GM10248 (cell line): ENCODE measurements around the gene IRF4.

Source experiments
- CTCF ChIA-PET: fragments of 300-600 bp; sonication (Branson Sonifier 250); formaldehyde crosslinking; extraction: SDS; loops from one replicate; lab custom pipeline; 2021; ENCODE audit warnings: antibody characterized with exemption; lab: Yijun Ruan, JAX
- POLR2A ChIA-PET: fragments of 350-650 bp; sonication (Branson Sonifier 250); formaldehyde crosslinking; extraction: SDS; loops from one replicate; lab custom pipeline; 2020; ENCODE audit warnings: antibody characterized with exemption; lab: Yijun Ruan, JAX
- DNase-seq: peaks from one replicate; pipeline ENCODE4 v3.0.0; 2012; ENCODE audit errors: extremely low spot score
- CTCF ChIP-seq: IDR thresholded peaks from 2 replicates; pipeline ENCODE4 v1.5.1; 2012; ENCODE audit warnings: mild to moderate bottlenecking, low read depth; ENCODE audit errors: extremely low read depth, missing control alignments, control extremely low read depth

IRF4 gene

DNA sequence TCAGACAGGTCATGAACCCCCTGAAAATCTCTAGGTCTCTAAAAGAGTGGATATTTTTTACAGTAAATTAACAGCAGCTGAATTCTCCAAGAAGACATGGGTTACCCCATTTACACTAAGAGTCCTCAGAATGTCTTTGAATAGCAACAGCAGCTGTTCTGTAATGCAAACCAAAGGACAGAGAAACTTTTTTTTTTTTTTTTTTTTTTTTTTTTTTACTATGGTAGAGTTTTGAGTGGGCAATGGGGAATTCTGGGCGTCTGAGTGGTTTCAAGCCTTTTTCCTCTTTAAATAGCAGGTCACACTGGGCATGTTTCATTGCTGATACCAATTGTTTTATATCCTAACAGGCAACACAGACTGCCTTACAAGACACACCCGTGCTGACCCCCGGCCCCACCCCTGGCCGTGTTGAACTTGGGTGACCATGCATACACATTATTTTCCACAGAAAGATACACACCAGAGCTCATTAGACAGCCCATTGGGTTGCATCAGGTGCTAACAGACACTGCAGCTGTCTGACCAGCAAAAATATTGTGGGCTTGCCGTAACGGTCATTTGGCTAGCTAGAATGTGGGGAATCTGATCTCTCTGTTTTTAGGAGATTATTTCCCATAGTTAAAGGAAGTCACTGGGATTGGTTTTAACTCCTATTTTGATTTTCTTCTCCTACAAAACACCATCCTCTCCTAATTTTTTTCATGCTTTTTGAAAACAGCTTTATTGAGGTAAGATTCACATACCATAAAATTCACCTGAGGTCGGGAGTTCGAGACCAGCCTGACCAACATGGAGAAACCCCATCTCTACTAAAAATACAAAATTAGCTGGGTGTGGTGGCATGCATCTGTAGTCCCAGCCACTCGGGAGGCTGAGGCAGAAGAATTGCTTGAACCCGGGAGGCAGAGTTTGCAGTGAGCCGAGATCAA is 26.7 kb upstream of the IRF4 start:
- CTCF ChIA-PET, result interaction anchor here (0.7 to 5.9 kb wide), 10 partner anchors 9 to 176 kb away, joined by 3 to 49 read pairs (median 4); no protein-coding TSS in a partner anchor
- DNase-seq, result peak; percentile 79
- POLR2A ChIA-PET, result interaction anchor here (1.1 to 1.6 kb wide), 3 partner anchors 9 to 27 kb away, joined by 4 to 7 read pairs (median 5); partner anchors contain the start of gene IRF4

GRCh38 chr6:365835-366234 is 25.7 kb upstream of the IRF4 start:
- ChIA-PET POLR2A (interaction anchor here (1.0 to 1.6 kb wide), 2 partner anchors 26 kb away, joined by 6 to 7 read pairs; partner anchors contain the start of gene IRF4), CTCF (interaction anchor here (1.6 to 2.1 kb wide), 4 partner anchors 10 to 139 kb away, joined by 4 to 10 read pairs (median 4); no protein-coding TSS in a partner anchor)
- DNase-seq, result no peak
- no peak for TF ChIP-seq CTCF

More for the DNA sequence above, 26.7 kb upstream of the IRF4 start:
- no peak for TF ChIP-seq CTCF

DNA sequence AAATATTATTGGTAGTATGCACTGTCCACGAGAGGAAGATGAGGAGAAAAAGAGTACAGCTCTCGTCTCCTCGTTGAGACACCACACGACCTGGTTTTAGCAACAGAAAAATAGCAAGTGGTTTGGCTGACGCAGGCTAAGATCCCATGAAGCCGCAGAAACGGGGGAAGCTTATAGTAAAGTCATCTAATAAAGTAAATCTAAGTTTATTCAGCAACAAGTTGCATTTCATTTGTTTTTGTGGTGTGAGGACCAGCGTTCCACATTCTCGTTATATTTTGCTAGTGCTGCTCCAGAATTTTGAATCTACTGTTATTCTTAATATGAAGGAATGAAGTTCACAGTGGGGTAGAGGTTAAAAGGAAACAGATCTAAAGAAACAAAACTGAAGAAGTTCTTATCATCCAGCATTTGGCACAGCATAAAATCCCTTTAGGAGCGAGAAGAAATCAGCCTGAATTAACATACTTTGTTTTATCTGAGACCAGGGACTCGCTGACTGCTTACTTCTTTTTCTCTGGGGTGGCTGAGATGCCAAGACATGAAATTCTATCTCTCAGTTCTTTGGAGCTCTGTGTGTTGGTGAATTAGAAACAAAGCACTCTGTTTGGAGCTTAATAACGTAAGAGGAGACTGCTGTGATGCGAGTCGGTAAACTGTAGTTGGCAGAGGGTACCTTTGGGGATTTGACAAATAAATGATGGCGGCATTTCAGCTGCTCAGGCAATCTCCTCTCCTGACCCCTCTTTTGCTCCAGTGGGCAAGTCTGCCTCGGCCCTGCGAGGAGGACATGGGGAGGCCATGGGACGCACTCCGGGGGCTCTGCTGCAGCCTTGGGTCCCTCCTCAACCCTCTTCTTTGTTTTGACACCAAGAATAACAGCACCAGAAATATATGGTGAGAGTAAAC is 24.9 kb upstream of the IRF4 start:
- no peak for DNase-seq
- POLR2A ChIA-PET, result interaction anchor here (1.0 kb wide), 1 partner anchor 25 kb away, joined by 6 read pairs; the partner anchor contains the start of gene IRF4
- CTCF ChIA-PET, result no interaction called here
- no peak for TF ChIP-seq CTCF

DNA sequence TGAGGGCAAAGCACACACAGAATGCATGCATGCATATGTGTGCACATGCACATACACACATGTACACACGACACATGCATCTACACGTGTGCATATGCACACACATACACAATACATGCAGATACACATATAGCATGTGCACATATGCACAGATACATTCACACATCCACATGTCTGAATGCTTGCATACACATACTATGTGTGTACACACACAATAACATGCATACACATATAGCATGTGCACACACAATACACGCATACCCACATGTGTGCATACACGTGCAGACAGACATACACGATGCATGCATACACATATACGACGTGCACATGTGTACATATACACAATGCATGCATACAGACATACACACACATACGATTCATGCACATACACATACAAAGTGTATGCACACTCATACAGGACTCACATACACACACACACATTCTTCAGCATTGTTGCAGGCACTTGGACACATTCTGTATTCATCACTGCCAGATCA is 24.2 kb upstream of the IRF4 start:
- CTCF ChIA-PET, result no interaction called here
- no peak for TF ChIP-seq CTCF
- POLR2A ChIA-PET, result interaction anchor here (1.1 kb wide), 1 partner anchor 24 kb away, joined by 5 read pairs; the partner anchor contains the start of gene IRF4
- DNase-seq, result no peak

- POLR2A ChIA-PET, result interaction anchor here (1.1 kb wide), 1 partner anchor 23 kb away, joined by 5 read pairs; the partner anchor contains the start of gene IRF4
- no peak for DNase-seq
- CTCF ChIA-PET, result interaction anchor here (0.8 kb wide), 2 partner anchors 17 to 46 kb away, joined by 3 read pairs; no protein-coding TSS in a partner anchor
- TF ChIP-seq CTCF, result no peak
These were observed 23.5 kb upstream of the IRF4 start for GRCh38 chr6:367891-368630.
